ENCODE data around the gene PARS2. TPM values are rescaled to one million over a fixed set of nuclear protein-coding genes. Genes with fewer than 3 reads are reported as not detected.

PARS2 gene
- total and polyA plus RNA-seq, 4 donors, result 2.1 to 4.1 (median 3.3) TPM

- 96% methylated on average over 22 of the region's 22 CpGs for WGBS
- peaks cover 0 to 18% (median 6%) of the 10 kb centered on the region in 4 donors for H3K36me3 ChIP-seq (ENCODE audit: control insufficient read depth in 4 of 4, insufficient read depth in 3 of 4, low read depth in 1 of 4, low read length in 3 of 4)
Measured at GRCh38 chr1:54754045-54754444, 10.3 kb downstream of the PARS2 start.

GRCh38 chr1:54751426-54751825, 12.9 kb downstream of the PARS2 start:
- TF ChIP-seq SP1 (IDR thresholded peaks at IDR 0.05) (no peak), ATF3 (IDR thresholded peaks at IDR 0.05) (no peak)
- 85% methylated on average over 4 of the region's 4 CpGs for WGBS
- no peaks in the 10 kb centered on the region for H3K27me3 ChIP-seq (ENCODE audit: control insufficient read depth in 4 of 4, insufficient read depth in 4 of 4, low read length in 3 of 4)
- H3K27ac ChIP-seq (ENCODE audit: low read depth in 1 of 2, low read length in 2 of 2), result no peak overlapping the region
- no peak for DNase-seq (ENCODE audit: low spot score)
- no peaks in the 10 kb centered on the region for H3K9me3 ChIP-seq (ENCODE audit: control insufficient read depth in 4 of 4, low read length in 3 of 4)
- H3K9ac ChIP-seq (ENCODE audit: low read depth in 1 of 2, low read length in 2 of 2), result no peak overlapping the region
- H3K36me3 ChIP-seq (ENCODE audit: control insufficient read depth in 4 of 4, insufficient read depth in 3 of 4, low read depth in 1 of 4, low read length in 3 of 4), result peaks cover 0 to 4% (median 0%) of the 10 kb centered on the region in 4 donors
- no peak overlapping the region for H3K4me3 ChIP-seq (ENCODE audit: low read depth in 1 of 3, low read length in 3 of 3)
- no peaks in the 10 kb centered on the region for H3K4me1 ChIP-seq (ENCODE audit: control insufficient read depth in 4 of 4, insufficient read depth in 4 of 4, low read length in 3 of 4)

More at GRCh38 chr1:54754045-54754444, 10.3 kb downstream of the PARS2 start:
- no peaks in the 10 kb centered on the region for H3K4me1 ChIP-seq (ENCODE audit: control insufficient read depth in 4 of 4, insufficient read depth in 4 of 4, low read length in 3 of 4)
- TF ChIP-seq HNF4G (IDR thresholded peaks at IDR 0.05), result no peak
- no peak for TF ChIP-seq YY1 (IDR thresholded peaks at IDR 0.05)
- no peak for TF ChIP-seq SP1 (IDR thresholded peaks at IDR 0.05)
- TF ChIP-seq HNF4A (conservative IDR thresholded peaks at IDR 0.05), result no peak
- no peak for TF ChIP-seq NR2F2 (IDR thresholded peaks at IDR 0.05)
- no peak for TF ChIP-seq GABPA (IDR thresholded peaks at IDR 0.05 in 1 of 2, conservative IDR thresholded peaks at IDR 0.05 in 1 of 2)
- no peak for TF ChIP-seq MAX (IDR thresholded peaks at IDR 0.05)
- no peak for TF ChIP-seq CTCF (IDR thresholded peaks at IDR 0.05; ENCODE audit: low read depth, low read length, missing input control)
- H3K9ac ChIP-seq (ENCODE audit: low read depth in 1 of 2, low read length in 2 of 2), result no peak overlapping the region
- H3K27me3 ChIP-seq (ENCODE audit: control insufficient read depth in 4 of 4, insufficient read depth in 4 of 4, low read length in 3 of 4), result no peaks in the 10 kb centered on the region
- H3K4me3 ChIP-seq (ENCODE audit: low read depth in 1 of 3, low read length in 3 of 3), result no peak overlapping the region
- no peaks in the 10 kb centered on the region for H3K9me3 ChIP-seq (ENCODE audit: control insufficient read depth in 4 of 4, low read length in 3 of 4)
- DNase-seq (ENCODE audit: low spot score), result no peak
- H3K27ac ChIP-seq (ENCODE audit: low read depth in 1 of 2, low read length in 2 of 2), result no peak overlapping the region

GRCh38 chr1:54750596-54750995, 13.7 kb downstream of the PARS2 start:
- 83% methylated on average over 6 of the region's 6 CpGs for WGBS
- Histone ChIP-seq H3K4me1 (ENCODE audit: control insufficient read depth in 4 of 4, insufficient read depth in 4 of 4, low read length in 3 of 4) (no peaks in the 10 kb centered on the region), H3K9me3 (ENCODE audit: control insufficient read depth in 4 of 4, low read length in 3 of 4) (no peaks in the 10 kb centered on the region), H3K27ac (ENCODE audit: low read depth in 1 of 2, low read length in 2 of 2) (no peak overlapping the region), H3K36me3 (ENCODE audit: control insufficient read depth in 4 of 4, insufficient read depth in 3 of 4, low read depth in 1 of 4, low read length in 3 of 4) (no peaks in the 10 kb centered on the region), H3K27me3 (ENCODE audit: control insufficient read depth in 4 of 4, insufficient read depth in 4 of 4, low read length in 3 of 4) (no peaks in the 10 kb centered on the region), H3K4me3 (ENCODE audit: low read depth in 1 of 3, low read length in 3 of 3) (no peak overlapping the region), H3K9ac (ENCODE audit: low read depth in 1 of 2, low read length in 2 of 2) (no peak overlapping the region)
- DNase-seq (ENCODE audit: low spot score), result no peak
- no peak for TF ChIP-seq RAD21 (IDR thresholded peaks at IDR 0.05)
- TF ChIP-seq EGR1 (IDR thresholded peaks at IDR 0.05; ENCODE audit: low read depth in 2 of 2), result no peak
- TF ChIP-seq CTCF (IDR thresholded peaks at IDR 0.05; ENCODE audit: low read depth, low read length, missing input control), result no peak
- TF ChIP-seq HNF4A (conservative IDR thresholded peaks at IDR 0.05), result no peak
- TF ChIP-seq ZBTB33 (IDR thresholded peaks at IDR 0.05), result no peak
- no peak for TF ChIP-seq JUND (IDR thresholded peaks at IDR 0.05)
- TF ChIP-seq HNF4G (IDR thresholded peaks at IDR 0.05), result no peak
- no peak for TF ChIP-seq YY1 (IDR thresholded peaks at IDR 0.05)
- TF ChIP-seq NR2F2 (IDR thresholded peaks at IDR 0.05), result no peak
- no peak for TF ChIP-seq MAX (IDR thresholded peaks at IDR 0.05)
- TF ChIP-seq FOXA1 (IDR thresholded peaks at IDR 0.05), result no peak
- no peak for TF ChIP-seq TAF1 (conservative IDR thresholded peaks at IDR 0.05)
- no peak for TF ChIP-seq RXRA (IDR thresholded peaks at IDR 0.05)
- TF ChIP-seq SP1 (IDR thresholded peaks at IDR 0.05), result no peak
- TF ChIP-seq FOXA2 (IDR thresholded peaks at IDR 0.05), result no peak
- TF ChIP-seq GABPA (IDR thresholded peaks at IDR 0.05 in 1 of 2, conservative IDR thresholded peaks at IDR 0.05 in 1 of 2), result no peak
- no peak for TF ChIP-seq REST (IDR thresholded peaks at IDR 0.05)

Measured in liver (tissue), 9 donors.